ENCODE data around the gene PPP2R3C.
"Not testable (repeated sequence)": the region's sequence is repeated elsewhere in the genome, so short reads cannot be mapped to it uniquely, and the experiment has no call there.

The PPP2R3C gene

GRCh38 chr14:35123388-35123703 is 1.6 kb upstream of the PPP2R3C start:
- no peak for DNase-seq

DNA sequence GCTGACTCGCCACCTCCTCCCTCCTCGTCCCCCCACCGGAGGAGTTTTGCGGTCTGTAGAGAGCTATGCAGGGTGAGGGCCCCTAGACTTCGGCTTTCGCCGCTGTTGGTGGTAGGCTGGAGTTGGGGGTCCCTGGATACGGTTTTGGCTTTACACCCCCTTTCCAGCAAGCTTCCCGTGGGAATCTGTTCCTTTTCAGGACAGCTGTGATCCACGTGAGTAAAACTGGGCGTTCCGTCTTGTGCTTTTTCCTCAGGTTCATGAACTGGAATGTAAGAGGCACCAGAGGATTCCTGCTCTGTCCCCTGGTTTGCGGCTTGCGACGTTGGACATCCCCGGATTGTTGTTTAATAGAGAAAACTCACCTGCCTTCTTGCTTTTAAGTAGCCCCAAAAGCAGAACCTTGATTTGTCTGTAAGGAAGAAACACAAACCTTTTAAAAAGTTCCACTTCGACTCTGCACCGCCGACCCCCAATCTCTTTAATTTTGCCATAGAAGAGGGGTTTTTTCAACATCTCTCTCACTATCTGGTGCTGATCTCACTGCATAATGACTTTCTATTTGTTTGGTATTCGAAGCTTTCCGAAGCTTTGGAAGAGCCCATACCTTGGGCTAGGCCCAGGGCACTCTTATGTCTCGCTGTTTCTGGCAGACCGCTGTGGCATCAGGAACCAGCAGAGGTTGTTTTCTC is 1.1 kb upstream of the PPP2R3C start:
- no peak for DNase-seq

DNA sequence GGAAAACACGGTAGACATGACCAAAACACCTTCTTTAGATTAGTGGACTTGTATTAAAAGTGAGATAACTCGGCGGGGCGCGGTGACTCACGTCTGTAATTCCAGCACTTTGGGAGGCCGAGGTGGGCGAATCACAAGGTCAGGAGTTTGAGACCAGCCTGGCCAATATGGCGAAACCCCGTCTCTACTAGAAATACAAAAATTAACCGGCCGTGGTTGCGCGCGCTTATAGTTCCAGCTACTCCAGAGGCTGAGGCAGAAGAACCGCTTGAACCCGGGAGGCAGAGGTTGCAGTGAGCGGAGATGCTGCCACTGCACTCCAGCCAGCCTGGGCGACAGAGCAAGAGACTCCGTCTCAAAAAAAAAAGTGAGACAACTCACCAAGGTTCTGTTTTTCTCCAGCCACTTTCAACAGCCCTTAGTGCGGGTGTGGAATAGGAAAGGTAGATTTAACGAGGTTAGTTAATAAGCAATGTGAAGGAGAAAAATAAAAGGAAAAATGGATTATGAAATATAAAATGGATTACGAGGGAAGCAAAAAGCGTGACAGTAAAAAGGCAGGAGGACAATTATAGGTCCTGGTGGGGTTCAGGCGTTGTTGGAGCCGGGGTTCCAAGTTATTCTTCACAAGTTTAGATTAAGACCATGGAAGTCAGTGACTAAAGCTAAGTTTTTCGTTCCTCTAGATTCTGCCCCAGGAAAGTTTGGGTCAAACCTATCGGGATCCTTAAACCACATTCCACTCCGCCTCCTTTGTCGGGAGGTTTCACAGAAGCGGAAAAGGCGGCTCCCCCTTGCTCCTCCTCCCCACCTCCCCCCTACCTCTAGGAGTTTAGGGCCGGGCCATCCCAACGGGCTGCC is 534 bp downstream of the PPP2R3C start:
- DNase-seq = no peak

DNA sequence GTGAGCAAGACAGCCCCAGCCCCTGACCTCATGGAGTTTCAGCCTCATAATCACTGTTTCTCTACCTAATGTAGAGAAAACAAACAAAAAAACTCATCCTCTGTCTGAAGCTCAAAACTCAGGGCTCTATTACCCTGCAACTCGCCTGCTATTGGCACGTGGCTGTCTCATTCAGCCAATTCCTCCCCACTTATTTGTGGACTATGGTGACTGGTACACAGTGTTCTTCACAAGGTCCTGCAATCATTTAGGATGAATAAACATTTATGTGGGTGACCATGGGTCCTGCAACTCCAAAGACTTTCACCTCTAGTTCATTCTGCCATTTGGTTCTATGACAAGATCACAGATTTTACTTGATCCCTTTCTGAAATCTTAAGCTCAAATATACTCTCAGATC is 4.7 kb downstream of the PPP2R3C start:
- no peak for DNase-seq

GRCh38 chr14:35116242-35116641 is 5.5 kb downstream of the PPP2R3C start:
- DNase-seq = no peak

GRCh38 chr14:35114036-35114435 is 7.8 kb downstream of the PPP2R3C start:
- DNase-seq = no peak

DNA sequence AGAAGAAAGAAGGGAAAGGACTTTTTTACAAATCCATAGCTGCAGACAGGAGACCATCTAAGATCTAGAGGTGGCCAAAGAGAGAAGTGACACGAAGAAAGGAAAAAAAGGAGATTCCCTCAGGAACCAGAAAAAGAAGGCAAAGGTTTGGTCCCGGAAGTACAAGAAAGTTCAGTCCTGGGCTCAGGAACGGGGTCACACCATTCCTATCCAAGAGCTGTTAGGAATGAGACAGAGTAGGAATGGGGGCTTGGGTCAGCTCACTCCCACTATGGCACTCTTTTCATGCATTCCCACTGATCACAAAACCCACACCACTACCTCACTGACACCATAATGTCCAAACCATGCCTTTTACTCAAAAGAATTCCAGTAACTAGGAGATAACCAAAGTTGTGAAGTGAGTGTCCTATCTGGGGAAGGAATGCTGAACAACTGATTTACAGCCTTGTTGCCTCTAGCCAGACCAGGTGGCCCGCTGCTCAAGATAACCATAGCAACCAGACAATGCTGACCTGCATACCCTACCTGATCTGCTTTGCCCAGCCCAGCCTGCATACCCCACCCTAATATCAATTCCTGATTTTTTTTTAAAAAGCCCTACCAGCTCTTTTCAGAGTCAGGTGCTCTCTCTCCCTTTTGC is 8.4 kb downstream of the PPP2R3C start:
- DNase-seq = no peak

DNA sequence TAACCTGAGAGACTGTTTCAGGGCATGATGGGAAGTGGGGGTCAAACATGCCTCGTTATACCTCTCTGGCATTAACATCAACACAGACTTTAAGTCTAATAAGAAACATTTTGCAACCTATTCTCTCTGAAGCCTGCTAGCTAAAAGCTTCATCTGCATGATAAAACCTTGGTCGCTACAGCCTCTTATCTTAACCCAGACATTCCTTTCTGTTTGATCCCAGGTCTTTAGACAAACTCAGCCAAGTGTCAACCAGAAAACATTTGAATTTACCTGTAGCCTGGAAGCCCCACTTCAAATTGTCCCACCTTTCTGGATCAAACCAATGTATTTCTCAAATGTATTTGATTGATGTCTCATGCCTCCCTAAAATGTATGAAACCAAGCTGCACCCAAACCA is 9.1 kb downstream of the PPP2R3C start:
- DNase-seq = no peak

- no peak for DNase-seq
Observed at GRCh38 chr14:35107866-35108265, 13.9 kb downstream of the PPP2R3C start.

DNA sequence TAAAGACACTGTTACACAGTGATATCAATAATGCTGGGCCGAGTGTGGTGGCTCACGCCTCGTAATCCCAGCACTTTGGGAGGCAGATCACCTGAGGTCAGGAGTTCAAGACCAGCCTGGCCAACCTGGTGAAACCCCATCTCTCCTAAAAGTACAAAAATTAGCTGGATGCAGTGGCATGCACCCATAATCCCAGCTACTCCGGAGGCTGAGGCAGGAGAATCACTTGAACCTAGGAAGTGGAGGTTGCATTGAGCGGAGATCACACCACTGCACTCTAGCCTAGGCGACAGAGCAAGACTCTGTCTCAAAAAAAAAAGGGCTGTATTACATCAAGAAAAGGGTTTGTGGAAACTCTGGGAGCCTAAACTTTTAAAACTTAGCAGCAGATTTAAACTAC is 27.1 kb downstream of the PPP2R3C start:
- not testable (repeated sequence) for DNase-seq

DNA sequence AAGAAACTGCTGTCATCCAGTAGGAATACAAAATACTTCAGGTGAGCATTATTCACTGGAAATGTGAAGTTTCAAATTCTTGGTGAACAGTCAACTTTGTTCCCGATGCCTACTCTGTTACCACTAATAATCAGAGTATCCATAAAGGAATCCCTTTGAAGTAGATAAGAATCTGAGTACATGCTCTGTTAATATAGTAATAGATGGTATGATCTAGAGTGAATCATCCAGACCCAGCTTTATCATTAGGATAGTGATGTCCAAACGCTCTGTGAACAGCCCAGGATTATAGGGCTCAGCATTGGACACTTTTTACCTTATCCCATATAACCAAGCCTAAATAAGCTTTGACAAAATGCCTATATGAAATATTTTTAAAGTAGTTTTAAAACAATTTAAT is 33.3 kb downstream of the PPP2R3C start:
- DNase-seq = no peak

- DNase-seq = no peak
Observed at GRCh38 chr14:35085441-35085840, 36.3 kb downstream of the PPP2R3C start.

GRCh38 chr14:35083530-35084150 is 38.1 kb downstream of the PPP2R3C start:
- DNase-seq = no peak

- no peak for DNase-seq
Observed at GRCh38 chr14:35079742-35080141, 42.0 kb downstream of the PPP2R3C start.

- no peak for DNase-seq
Observed at GRCh38 chr14:35078082-35078481, 43.7 kb downstream of the PPP2R3C start.

GRCh38 chr14:35073486-35073885 is 48.3 kb downstream of the PPP2R3C start:
- no peak for DNase-seq

DNA sequence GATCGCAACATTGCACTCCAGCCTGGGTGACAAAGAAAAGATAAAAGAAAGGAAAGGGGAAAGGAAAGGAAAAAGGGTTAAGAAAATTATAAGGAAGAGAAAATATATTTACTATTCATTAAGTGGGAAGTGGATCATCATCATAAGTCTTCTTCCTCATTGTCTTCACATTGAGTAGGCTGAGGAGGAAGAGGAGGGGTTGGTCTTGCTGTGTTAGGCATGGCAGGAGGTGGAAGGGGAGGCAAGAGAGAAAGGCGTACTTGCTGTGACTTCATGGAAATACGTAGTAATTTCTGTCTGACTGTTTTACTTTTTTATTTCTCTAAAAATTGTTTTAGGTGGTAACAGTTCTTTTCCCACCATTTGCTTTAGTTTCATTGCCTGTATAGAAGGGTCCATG is 49.6 kb downstream of the PPP2R3C start:
- DNase-seq = no peak

GRCh38 chr14:35068238-35069012 is 53.4 kb downstream of the PPP2R3C start:
- DNase-seq = no peak

DNA sequence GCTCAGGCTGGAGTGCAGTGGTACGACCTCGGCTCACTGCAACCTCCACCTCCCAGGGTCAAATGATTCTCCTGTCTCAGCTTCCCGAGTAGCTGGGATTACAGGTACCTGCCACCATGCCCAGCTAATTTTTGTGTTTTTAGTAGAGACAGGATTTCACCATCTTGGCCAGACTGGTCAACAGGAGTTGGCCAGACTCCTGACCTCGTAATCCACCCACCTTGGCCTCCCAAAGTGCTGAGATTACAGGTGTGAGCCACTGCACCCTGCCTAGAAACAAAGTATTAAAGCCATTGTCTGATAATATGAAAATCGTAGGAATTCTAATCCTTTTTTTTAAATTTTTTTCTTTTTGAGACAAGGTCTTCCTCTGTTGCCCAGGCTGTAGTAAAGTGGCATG is 56.1 kb downstream of the PPP2R3C start:
- not testable (repeated sequence) for DNase-seq

DNA sequence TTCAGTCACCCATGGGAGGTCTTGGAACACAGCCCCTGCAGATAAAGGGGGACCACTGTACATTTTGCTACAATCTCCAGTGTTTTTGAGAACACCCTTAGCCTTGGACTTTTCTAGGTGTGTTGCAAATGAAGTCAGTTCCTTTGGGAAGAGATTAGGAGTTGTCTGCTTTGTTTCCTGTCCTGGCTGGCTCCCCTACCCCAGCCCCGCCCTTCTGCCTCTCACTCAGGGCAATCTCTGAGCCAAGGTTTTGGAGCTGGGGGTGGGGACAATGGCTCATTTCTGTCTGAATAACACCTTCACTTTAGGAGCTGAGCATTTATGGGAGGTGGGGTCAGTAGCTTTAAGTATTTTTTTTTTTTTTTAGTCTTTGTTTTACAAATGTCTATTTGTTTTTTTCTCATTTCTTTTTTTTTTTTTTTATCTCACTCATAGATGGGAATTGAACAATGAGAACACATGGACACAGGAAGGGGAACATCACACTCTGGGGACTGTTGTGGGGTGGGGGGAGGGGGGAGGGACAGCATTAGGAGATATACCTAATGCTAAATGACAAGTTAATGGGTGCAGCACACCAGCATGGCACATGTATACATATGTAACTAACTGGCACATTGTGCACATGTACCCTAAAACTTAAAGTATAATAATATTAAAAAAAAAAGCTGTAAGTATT is 60.5 kb downstream of the PPP2R3C start:
- not testable (repeated sequence) for DNase-seq

- DNase-seq = no peak
Observed at GRCh38 chr14:35052637-35053036, 69.2 kb downstream of the PPP2R3C start.

- DNase-seq = no peak
Observed at GRCh38 chr14:35051796-35052195, 70.0 kb downstream of the PPP2R3C start.

All from activated CD4-positive, alpha-beta T cell treated with anti-CD3 and anti-CD28 coated beads for 1 hour (primary cell).